HG02840 (cell line): ENCODE measurements around the gene SNX12.
"Not testable (repeated sequence)": the region's sequence is repeated elsewhere in the genome, so short reads cannot be mapped to it uniquely, and the experiment has no call there.

Experiments
- ATAC-seq: cut with Tn5 transposase; IDR thresholded peaks from one replicate; pipeline ENCODE4 v1.9.1; 2021; ENCODE audit warnings: mild to moderate bottlenecking, moderate library complexity, moderate number of reproducible peaks; ENCODE audit not compliant: unreplicated experiment, low FRiP score

SNX12 gene

DNA sequence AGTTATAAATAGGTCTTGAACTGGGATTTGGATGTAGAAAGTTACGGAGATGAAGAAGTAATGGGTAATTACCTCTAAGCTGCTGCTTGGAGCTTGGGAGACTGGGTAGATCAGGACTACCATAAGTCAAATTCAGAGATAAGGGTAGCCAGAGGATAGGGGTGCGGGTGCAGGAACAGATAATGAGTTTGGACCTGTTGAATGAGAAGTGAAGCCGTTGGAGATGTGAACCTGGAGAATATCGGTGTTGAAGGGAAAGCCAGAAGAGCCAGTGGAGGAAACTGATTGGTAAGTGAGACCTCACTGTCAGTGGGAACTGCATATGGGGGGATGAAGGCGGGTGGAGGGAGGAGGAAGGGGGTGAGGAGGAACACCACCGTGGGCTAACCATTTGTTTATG, 26.9 kb upstream of the SNX12 start:
- no peak for ATAC-seq

- ATAC-seq, result no peak
These were observed 23.1 kb upstream of the SNX12 start for GRCh38 chrX:71091263-71091662.

- ATAC-seq, result no peak
These were observed 17.8 kb upstream of the SNX12 start for GRCh38 chrX:71085900-71086299.

DNA sequence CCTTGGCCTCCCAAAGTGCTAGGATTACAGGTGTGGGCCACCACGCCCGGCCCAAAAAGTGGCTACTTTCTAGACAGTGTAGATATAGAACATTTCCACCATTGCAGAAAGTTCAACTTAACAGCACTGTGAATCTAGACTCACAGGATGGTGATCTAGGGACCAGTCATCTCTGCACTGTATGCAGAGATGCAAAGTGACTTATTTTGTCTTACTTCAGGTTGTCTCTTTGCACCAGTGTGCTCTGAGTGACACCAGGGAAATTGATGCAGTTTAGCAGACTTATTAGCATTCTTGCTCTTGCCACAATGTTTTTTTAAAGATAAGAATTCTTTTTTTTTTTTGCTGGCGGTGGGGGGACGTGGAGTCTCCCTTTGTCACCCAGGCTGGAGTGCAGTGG, 14.7 kb upstream of the SNX12 start:
- ATAC-seq, result no peak

DNA sequence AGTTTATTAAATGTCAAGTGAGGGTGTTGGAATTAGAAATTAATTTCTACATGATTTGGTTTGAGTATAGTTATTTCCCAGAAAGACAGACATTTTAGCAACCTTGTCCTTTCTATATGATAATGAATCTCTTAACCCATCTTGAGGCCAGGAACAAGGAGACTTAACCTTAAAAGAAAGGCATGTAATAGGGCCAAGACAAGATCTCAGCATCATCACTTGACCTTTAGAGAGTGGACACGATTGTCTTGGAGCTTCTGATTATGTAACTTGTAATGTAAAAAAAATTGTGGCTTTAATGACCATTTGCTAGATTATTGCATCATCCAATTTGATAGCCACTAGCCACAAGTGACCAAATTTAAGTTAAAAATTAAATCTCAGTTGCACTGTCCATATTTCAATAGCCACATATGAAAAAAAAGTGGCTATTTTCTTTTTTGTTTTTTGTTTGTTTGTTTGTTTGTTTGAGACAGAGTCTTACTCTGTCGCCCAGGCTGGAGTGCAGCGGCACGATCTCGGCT, 14.1 kb upstream of the SNX12 start:
- ATAC-seq, result no peak

- ATAC-seq, result no peak
These were observed 13.4 kb upstream of the SNX12 start for GRCh38 chrX:71081330-71082123.

DNA sequence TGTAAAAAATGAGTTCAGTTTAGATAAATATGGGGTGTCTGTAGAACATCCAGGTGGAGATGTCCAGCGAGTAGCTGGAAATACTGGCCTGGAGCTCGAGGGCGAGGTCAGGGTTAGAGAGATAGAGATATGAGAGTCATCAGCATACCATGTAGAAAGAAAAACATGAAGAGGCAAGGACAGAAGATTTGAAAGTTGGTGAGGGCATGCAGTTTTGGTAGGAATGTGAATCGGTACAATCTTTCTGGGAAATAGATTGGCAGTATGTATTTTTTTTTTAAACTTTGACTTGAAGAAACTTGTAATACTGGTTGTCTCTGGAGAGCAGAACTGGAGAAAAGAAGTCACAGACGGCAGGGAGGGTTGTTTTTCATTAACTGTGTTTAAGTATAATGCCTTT, 2.4 kb upstream of the SNX12 start:
- no peak for ATAC-seq

GRCh38 chrX:71067712-71068043, 456 bp downstream of the SNX12 start:
- ATAC-seq, result no peak

- ATAC-seq, result no peak
These were observed 1.0 kb downstream of the SNX12 start for GRCh38 chrX:71067089-71067488.

GRCh38 chrX:71060127-71060526, 8.0 kb downstream of the SNX12 start:
- ATAC-seq, result no peak

DNA sequence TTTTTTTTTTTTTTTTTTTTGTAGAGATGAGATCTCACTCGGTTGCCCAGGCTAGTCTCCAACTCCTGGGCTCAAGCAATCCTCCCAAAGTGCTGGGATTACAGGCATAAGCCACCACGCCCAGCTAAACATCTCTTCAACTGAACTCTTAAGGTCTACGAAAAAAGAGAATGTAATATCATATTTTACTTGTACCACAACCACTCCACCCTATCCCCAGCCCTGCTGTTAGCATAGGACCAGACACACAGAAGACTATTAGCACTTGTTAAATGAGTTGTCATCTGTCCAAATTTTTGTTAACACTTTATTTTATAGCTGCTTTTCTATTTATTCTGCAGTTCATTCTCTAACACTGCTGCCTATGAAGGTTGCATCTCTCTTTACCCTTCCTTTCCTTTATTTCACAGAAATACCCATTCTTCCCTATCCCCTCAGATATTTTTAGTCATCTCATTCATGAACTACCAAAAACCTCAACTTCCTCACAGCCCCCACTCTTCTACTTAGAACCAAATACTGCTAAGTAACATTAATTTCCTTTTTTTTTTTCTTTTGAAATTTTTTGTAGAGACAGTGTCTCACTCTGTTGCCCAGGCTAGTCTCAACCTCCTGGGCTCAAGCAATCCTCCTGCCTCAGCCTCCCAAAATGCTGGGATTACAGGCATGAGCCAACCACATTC, 10.1 kb downstream of the SNX12 start:
- no peak for ATAC-seq

GRCh38 chrX:71056867-71057266, 11.3 kb downstream of the SNX12 start:
- no peak for ATAC-seq

GRCh38 chrX:71053217-71053621, 14.9 kb downstream of the SNX12 start:
- peak; percentile 68 for ATAC-seq

DNA sequence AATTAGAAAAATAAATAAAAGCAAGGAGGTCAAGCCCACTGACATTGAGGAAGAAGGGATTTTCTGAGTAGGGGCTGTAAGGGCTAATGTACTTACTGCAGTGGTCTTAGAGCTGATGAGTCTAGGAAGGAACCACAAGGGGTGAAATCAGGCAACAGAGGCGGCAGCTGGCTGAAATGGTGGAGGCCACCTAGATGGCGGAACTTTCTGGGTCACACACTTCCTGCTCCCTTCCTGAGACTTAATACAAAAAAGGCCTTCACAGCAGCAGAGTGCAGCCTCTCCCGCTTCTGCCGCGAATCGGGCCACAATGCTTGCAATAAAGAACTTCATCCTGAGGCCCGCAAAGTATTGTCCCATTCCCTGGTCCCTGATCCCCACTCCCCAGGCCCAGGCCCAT, 15.4 kb downstream of the SNX12 start:
- peak; percentile 30 for ATAC-seq

DNA sequence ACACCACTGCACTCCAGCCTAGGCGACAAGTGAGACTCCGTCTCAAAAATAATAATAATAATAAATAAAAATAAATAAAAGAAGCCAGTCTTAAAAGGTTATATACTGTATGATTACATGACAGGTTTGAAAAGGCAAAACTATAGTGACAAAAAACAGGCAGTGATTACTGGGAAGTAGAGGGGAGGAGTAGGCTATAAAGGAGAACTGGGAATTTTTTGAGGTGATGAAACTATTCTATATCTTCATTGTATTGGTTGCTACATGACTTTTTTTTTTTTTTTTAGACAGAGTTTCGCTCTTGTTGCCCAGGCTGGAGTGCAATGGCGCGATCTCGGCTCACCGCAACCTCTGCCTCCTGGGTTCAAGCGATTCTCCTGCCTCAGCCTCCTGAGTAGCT, 20.2 kb downstream of the SNX12 start:
- not testable (repeated sequence) for ATAC-seq

DNA sequence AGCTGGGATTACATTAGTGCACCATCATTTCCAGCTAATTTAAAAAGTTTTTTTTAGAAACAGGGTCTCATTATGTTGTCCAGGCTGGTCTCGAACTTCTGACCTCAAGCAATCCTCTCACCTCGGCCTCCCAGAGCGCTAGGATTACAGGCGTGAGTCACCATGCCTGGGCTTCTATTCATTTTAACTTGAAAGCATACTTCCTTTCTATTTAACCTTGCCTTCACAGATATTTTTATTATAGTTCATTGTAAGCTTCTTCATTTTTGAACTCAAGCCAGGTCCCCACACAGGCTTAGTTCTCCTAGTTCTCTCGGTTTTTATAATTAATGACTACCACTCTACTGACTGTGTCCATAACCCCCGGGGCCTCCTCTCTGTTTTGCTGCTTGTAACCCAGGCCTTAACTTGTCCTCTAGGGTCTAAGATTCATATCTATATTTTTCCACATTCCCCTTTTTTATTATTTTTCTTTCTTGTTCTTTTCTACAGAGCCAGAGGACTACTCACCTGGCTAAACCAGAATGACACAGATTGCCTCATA, 50.7 kb downstream of the SNX12 start:
- ATAC-seq, result no peak
